A673 (cell line): ENCODE measurements around the gene SLC12A6. TPM values are rescaled to one million over a fixed set of nuclear protein-coding genes. Genes with fewer than 3 reads are reported as not detected.

Experiments used
- BruUV-seq: library from RNA; stranded (reverse); fragments of 400-500 nt; replicated peaks from 2 replicates; lab custom pipeline; 2021; lab: Mats Ljungman, UMichigan
- CTCF ChIA-PET: fragments of 300-600 bp; sonication (Branson Sonifier 250); formaldehyde crosslinking; loops from one replicate; lab custom pipeline; 2022; ENCODE audit warnings: antibody characterized with exemption; lab: Charles Lee
- POLR2A ChIA-PET: fragments of 300-600 bp; sonication (Branson Sonifier 250); formaldehyde crosslinking; loops from one replicate; lab custom pipeline; 2022; ENCODE audit warnings: antibody characterized with exemption; ENCODE audit not compliant: low non-redundant PET; lab: Charles Lee
- DNase-seq: peaks from one replicate; pipeline ENCODE4 v3.0.0-alpha.2; 2015; ENCODE audit warnings: low spot score
- H3K27ac ChIP-seq: fragments of 200-600 bp; sonication (generic); 2 replicates; pipeline ENCODE4 v1.5.1; 2016; ENCODE audit warnings: mixed run types, low read depth, mild to moderate bottlenecking, mixed read lengths, antibody characterized with exemption, low read length; ENCODE audit not compliant: poor library complexity, severe bottlenecking
- H3K27me3 ChIP-seq: fragments of 200-600 bp; sonication (generic); replicated peaks from 2 replicates; pipeline ENCODE4 v1.6.1; 2017; ENCODE audit warnings: mixed run types, low read depth, mild to moderate bottlenecking, mixed read lengths, antibody characterized with exemption, low read length; ENCODE audit not compliant: insufficient read depth, poor library complexity
- H3K36me3 ChIP-seq: fragments of 200-600 bp; sonication (generic); 2 replicates; pipeline ENCODE4 v1.6.1; 2016; ENCODE audit warnings: mixed run types, mild to moderate bottlenecking, mixed read lengths, antibody characterized with exemption, low read length; ENCODE audit not compliant: insufficient read depth, poor library complexity, severe bottlenecking
- H3K4me1 ChIP-seq: fragments of 200-600 bp; sonication (generic); 2 replicates; pipeline ENCODE4 v1.6.1; 2017; ENCODE audit warnings: mixed run types, mild to moderate bottlenecking, mixed read lengths, antibody characterized with exemption, low read length; ENCODE audit not compliant: insufficient read depth, poor library complexity, severe bottlenecking
- H3K4me3 ChIP-seq: fragments of 200-600 bp; sonication (generic); 2 replicates; pipeline ENCODE4 v1.5.1; 2016; ENCODE audit warnings: low read depth, mixed run types, mild to moderate bottlenecking, mixed read lengths, low read length; ENCODE audit not compliant: poor library complexity, severe bottlenecking
- H3K9me3 ChIP-seq: fragments of 200-600 bp; sonication (generic); 2 replicates; pipeline ENCODE4 v1.6.1; 2016; ENCODE audit warnings: mixed run types, low read depth, mild to moderate bottlenecking, mixed read lengths, antibody characterized with exemption, low read length; ENCODE audit not compliant: poor library complexity, severe bottlenecking
- EZH2 ChIP-seq: fragments of 200-600 bp; sonication (generic); IDR thresholded peaks from 2 replicates; pipeline ENCODE4 v1.6.1; 2017; ENCODE audit warnings: borderline replicate concordance, low read depth, mild to moderate bottlenecking, mixed read lengths, antibody characterized with exemption, low read length; ENCODE audit not compliant: poor library complexity, severe bottlenecking
- intact Hi-C: fragments of 100-400 bp; cut with micrococcal nuclease; formaldehyde crosslinking; loops from one replicate; pipeline ENCODE4 v1.10.0; 2022; ENCODE audit not compliant: unreplicated experiment
- total RNA-seq: library from RNA; stranded (reverse); gene quantifications from 2 replicates; pipeline ENCODE4 v1.2.3, GENCODE V29; 2021
- TF ChIP-seq, protein P1 (sequence below): fragments of 300-800, 200-600 bp; sonication (generic); conservative IDR thresholded peaks from 2 replicates; pipeline ENCODE4 v1.5.1; 2017; ENCODE audit warnings: low read depth, mild to moderate bottlenecking, antibody characterized with exemption, low read length, moderate library complexity, mixed read lengths

Gene SLC12A6
- total RNA-seq, 1 experiment from 2014 or later, result 17.2 TPM

DNA sequence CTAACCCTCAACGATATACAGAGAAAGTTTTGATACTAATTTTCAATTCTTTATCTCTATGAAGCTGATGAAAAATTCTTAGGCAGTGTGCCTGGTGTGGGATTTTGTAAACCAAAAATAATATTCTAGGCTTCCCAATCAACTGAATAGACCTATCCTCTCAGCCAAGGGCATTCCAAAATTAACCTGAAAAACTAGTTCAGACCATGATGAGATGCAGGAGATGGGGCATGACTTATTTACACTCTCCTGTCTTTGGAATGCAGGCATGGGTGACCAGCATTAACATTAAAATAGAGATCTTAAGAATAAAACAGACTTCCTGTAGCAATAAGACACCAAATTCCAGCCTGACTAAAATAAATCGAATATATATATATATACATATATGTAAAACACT is 37.2 kb upstream of the SLC12A6 start:
- BruUV-seq, result no TSS peak

DNA sequence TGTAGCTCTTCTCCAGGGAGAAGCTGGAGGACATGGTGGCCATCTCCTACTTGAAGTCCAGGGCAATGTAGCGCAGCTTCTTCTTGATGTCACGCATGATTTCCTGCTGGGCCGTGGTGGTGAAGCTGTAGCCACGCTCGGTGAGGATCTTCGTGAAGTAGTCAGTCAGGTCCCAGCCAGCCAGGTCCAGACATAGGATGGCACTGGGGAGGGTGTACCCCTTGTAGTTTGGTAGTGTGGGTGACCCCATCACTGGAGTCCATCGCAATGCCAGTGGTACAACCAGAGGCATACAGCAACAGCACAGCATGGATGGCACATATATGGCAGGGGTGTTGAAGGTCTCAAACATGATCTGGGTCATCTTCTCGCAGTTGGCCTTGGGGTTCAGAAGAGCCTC is 36.4 kb upstream of the SLC12A6 start:
- POLR2A ChIA-PET, result no interaction called here

More for the DNA sequence above, 37.2 kb upstream of the SLC12A6 start:
- Histone ChIP-seq H3K4me1 (no peaks in the 10 kb centered on the region), H3K9me3 (no peaks in the 10 kb centered on the region), H3K27me3 (no peaks in the 10 kb centered on the region), H3K4me3 (no peak overlapping the region), H3K27ac (no peak overlapping the region), H3K36me3 (no peaks in the 10 kb centered on the region)
- ChIA-PET POLR2A (no interaction called here), CTCF (no interaction called here)
- no peak for DNase-seq
- no peak for TF ChIP-seq EZH2
- TF ChIP-seq, protein P1, sequence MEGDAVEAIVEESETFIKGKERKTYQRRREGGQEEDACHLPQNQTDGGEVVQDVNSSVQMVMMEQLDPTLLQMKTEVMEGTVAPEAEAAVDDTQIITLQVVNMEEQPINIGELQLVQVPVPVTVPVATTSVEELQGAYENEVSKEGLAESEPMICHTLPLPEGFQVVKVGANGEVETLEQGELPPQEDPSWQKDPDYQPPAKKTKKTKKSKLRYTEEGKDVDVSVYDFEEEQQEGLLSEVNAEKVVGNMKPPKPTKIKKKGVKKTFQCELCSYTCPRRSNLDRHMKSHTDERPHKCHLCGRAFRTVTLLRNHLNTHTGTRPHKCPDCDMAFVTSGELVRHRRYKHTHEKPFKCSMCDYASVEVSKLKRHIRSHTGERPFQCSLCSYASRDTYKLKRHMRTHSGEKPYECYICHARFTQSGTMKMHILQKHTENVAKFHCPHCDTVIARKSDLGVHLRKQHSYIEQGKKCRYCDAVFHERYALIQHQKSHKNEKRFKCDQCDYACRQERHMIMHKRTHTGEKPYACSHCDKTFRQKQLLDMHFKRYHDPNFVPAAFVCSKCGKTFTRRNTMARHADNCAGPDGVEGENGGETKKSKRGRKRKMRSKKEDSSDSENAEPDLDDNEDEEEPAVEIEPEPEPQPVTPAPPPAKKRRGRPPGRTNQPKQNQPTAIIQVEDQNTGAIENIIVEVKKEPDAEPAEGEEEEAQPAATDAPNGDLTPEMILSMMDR, result no peak
- intact Hi-C loops, result no loop called here

DNA sequence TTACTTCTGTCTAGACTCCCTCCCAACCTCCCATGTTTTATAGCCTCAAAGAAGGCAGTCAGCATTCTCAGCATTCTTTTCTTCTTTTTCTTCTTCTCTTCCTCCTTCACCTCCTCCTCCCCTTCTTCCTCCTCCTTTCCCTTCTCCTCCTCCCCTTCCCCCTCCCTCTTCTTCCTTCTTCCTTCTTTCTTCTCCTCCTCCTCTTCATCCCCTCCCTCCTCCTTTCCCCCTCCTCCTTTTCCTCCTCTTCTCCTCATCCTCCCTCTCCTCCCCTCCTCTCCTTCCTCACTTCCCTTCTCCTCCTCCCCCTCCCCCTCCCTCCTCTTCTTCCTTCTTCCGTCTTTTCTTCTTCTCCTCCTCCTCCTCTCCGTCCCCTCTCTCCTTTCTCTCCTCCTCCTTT is 33.1 kb upstream of the SLC12A6 start:
- Histone ChIP-seq H3K27ac (no peak overlapping the region), H3K4me3 (no peak overlapping the region), H3K27me3 (no peaks in the 10 kb centered on the region), H3K36me3 (no peaks in the 10 kb centered on the region), H3K9me3 (no peaks in the 10 kb centered on the region), H3K4me1 (peaks cover 8% of the 10 kb centered on the region)
- no peak for DNase-seq
- no TSS peak for BruUV-seq
- ChIA-PET POLR2A (no interaction called here), CTCF (no interaction called here)
- intact Hi-C loops, result no loop called here
- TF ChIP-seq EZH2, result no peak
- TF ChIP-seq, protein P1, result no peak

More for the DNA sequence above, 36.4 kb upstream of the SLC12A6 start:
- no peak overlapping the region for H3K4me3 ChIP-seq
- CTCF ChIA-PET, result no interaction called here
- no peaks in the 10 kb centered on the region for H3K4me1 ChIP-seq
- intact Hi-C loops, result no loop called here
- H3K36me3 ChIP-seq, result no peaks in the 10 kb centered on the region
- no peak overlapping the region for H3K27ac ChIP-seq
- DNase-seq, result no peak
- TF ChIP-seq, protein P1, result no peak
- H3K9me3 ChIP-seq, result no peaks in the 10 kb centered on the region
- no TSS peak for BruUV-seq
- no peaks in the 10 kb centered on the region for H3K27me3 ChIP-seq
